Hematopoietic multipotent progenitor cell treated with erythropoietin and hydrocortisone succinate and interleukin-3 and kit ligand, for 15 days (in vitro differentiated cells): Measurements from ENCODE around the gene GPX4.

Source experiments
- DNase-seq: peaks from one replicate; pipeline ENCODE4 v3.0.0-alpha.2; 2015; ENCODE audit warnings: low spot score

Gene GPX4

DNA sequence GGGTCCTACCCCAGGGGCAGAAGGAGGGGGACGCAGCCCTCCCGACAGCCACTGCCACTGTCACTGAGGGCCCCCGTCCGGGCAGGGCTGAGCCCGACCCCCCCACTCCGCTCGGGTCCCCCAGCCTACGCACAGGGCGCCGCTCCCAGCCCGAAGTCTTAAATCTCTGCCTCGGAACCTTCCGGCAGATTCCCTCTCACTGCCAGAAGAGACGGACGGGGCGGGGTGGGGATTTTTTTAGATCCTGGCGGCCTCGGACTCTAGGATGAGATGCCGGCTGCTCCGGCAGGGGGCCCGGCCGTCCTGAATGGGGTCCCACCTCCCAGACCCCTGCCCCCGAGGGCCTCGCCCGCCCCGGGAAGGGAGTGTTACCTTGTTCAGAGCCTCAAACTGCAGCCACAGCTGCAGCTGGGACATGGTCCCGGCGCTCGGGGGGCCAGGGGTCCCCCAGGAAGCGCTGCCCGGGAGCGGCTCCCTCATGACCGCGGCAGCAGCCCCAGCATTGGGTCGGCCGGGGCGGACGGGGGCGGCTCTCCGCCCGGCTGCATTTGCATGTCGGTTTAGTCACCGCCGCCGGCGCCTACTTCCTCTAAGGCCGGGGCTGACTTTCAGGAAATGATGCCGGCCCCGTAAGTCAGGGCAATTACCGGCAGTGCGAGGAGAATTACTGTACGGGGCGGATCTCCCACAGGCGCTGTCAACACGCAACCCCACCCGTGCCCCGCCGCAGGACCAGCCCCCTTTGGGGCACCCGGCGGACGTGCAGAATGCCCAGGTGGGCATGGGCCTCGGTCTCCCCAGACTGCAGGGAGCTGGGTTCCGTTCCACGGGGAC is 28.1 kb downstream of the GPX4 start:
- no peak for DNase-seq

GRCh38 chr19:1132552-1133383 is 29.0 kb downstream of the GPX4 start:
- no peak for DNase-seq

GRCh38 chr19:1133471-1133929 is 29.7 kb downstream of the GPX4 start:
- no peak for DNase-seq

- no peak for DNase-seq
Observed at GRCh38 chr19:1134431-1134830, 30.6 kb downstream of the GPX4 start.

DNA sequence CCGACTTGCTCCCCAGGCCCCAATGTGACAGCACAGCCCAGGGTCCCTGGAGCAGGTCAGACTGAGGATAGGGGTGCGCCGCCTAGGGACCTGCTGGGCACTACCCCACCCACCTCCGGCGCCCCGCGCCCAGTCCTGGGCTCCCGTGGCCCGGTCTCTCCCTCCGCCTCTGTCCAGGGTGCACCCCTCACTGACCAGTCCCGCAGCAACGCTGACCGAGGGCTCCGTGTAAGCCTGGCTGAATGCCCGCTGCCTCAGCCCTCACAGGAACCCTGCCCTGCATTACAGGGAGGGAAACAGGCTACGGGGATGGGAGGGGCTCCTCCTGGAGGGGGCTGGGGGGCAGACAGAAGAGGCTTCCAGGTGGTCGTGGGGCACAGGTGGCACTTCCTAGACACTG is 31.7 kb downstream of the GPX4 start:
- DNase-seq, result no peak

DNA sequence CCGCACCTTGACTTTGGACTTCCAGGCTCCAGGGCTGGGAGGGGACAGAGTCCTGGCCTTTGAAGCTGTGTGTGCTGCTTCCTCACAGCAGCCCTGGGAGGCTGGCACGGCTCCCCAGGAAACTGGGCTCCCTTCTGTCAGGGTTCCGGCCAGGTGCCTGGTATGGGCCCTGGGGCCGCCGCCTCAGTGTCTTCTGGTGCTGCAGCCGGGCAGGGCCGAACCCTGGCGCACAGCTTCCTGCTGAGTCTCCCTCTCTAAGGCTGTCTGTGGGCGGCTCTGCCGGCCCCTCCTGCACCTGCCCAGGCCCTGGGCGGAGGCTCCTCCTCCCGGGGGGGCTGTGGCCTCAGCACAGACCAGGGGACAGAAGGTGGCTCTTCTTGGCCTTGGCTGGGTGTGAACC is 32.4 kb downstream of the GPX4 start:
- DNase-seq, result no peak

DNA sequence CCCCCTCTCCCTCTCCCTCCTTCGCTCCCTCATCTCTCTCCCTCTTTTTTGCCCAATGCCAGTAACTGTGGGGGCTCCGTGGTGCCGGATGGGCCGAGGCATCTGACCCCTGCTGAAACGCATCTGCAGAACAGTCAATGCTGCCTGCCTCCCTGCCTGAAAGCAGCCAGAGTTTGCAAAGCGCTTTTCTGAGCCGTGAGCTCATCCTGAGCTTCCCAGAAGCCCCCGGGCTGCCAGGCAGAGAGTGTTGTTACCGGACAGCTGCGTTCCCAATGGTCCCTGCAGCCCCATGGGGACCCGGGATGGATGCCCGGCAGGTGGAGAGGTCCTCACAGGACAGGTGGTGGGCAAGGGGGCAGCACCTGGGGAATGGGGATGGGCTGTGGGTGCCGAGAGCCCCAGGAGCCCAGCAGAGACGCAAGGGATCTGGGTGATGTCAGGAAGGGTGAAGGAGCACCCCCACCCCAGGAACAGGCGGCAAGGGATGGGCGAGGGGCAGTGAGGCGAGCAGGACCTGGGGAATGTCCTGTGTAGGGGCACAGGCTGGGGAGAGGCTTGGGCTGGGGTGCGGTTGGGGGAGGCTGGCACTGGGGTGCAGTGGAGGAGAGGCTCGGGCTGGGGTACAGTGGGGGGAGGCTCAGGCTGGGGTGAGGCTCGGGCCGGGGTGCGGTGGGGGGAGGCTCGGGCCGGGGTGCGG is 33.0 kb downstream of the GPX4 start:
- no peak for DNase-seq

- no peak for DNase-seq
Observed at GRCh38 chr19:1138121-1138520, 34.3 kb downstream of the GPX4 start.

GRCh38 chr19:1139126-1139525 is 35.3 kb downstream of the GPX4 start:
- no peak for DNase-seq

DNA sequence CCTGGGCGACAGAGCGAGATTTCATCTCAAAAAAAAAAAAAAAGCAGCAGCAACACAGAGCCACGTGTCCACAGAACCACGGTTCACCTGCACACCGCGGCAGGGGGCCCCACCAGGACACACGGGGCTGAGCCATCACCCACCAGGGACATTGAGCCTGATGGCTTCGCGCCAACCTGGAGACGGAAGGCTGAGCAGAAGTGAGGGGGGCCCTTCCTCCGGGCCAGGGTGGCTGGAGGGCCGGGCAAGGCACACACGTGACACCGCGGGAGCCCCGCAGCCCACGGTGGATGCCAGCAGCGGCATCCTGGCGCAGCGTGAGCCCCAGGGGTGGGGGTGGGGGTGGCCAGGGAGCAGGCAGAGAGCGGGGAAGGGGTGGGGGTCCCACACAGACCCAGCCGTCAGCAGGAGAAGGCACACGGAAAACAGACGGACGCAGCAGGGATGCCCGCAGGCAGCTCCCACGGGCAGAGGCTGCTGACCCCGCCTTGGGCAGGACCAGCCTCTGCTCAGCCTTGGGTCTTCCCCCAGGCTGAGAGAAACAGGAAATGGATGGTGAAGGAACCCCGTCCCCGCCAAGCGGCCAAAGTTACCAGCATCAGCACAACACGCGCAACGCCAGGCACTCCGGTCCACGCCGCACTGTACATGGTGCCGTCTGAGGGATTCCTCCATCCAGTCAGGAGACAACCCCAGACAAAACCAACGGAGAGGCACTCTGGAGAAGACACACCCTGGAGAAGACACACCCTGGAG is 36.7 kb downstream of the GPX4 start:
- DNase-seq, result no peak

DNA sequence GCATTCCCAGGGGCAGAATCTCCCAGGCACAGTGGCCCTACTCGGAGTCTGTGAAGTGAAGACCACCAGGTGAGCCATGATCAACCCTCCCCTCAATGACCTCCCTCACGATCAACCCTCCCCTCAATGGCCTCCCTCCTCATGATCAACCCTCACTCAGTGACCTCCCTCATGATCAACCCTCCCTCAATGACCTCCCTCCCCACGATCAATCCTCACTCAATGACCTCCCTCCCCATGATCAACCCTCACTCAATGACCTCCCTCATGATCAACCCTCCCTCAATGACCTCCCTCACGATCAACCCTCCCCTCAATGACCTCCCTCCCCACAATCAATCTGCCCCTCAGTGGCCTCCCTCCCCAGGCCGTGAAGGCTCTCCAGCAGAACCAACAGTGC is 38.1 kb downstream of the GPX4 start:
- DNase-seq, result no peak

- DNase-seq, result no peak
Observed at GRCh38 chr19:1143828-1144399, 40.1 kb downstream of the GPX4 start.

DNA sequence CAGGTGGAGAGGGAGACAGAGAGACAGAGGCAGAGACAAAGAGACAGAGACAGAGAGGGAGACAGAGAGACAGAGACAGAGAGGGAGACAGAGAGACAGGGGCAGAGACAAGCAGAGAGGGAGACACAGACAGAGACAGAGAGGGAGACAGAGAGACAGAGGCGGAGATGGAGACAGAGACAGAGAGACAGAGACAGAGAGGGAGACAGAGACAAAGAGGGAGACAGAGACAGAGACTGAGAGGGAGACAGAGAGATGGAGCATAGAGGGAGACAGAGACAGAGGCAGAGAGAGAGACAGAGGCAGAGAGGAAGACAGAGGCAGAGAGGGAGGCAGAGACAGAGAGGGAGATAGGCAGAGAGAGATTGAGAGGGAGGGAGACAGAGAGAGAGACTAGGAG is 40.9 kb downstream of the GPX4 start:
- no peak for DNase-seq

DNA sequence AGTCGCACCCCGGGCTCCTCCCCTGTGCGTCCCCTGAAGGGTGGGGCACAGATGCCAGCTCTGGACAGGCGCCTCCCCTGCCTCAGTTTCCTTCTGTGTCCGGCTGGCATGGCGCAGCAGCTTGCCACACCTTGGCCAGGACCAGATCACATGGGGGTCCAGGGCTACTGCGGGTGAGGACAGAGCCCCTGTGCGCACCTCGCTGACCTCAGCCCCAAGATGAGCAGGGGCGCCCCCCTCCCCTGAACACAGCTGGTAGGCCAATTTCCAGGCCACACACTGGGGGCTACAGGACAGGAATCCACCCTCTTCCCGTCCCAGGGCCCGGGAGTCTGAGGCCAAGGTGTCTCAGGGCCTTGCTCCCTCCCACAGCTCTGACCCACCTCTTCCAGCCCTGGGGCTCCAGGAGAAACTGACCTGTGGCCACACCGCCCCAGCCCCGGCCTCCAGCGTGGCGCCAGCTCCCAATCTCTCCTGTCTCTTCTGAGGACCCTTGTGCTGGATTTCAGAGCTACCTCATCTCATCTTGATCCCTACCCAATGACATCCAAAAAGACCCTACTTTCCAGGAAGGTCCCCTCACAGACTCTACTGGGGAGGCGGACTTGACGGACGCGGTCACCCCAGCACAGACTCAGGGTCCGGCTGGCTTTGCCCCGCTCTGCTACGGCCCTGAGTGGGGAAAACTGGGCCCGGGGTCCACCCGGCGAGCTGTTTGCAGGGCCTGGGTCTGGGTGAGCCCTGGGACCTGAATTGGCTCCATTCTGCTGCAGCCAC is 42.0 kb downstream of the GPX4 start:
- no peak for DNase-seq

DNA sequence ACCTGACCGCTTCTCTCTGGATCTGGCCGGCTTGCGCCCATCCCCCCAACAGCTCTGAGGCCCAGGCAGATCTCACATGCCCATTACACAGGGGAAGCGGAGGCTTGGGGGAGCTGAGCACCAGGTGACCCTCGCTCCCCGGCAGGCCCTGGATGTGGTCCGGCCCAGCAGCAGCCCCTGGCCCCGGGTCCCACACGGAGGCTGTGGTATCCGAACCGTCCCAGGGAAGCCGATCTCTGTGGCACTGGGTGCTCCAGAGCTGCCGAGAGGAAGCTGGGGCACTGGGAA is 42.6 kb downstream of the GPX4 start:
- no peak for DNase-seq

- DNase-seq, result no peak
Observed at GRCh38 chr19:1146858-1147780, 43.3 kb downstream of the GPX4 start.

- no peak for DNase-seq
Observed at GRCh38 chr19:1147934-1148549, 44.2 kb downstream of the GPX4 start.

GRCh38 chr19:1149259-1150045 is 45.7 kb downstream of the GPX4 start:
- DNase-seq, result no peak
